Ovary (tissue), 9 donors: ENCODE data around the gene NWD2. TPM values are rescaled to one million over a fixed set of nuclear protein-coding genes. Genes with fewer than 3 reads are reported as not detected.

Experiments
- DNase-seq, 5 donors: peaks; one replicate each; pipeline ENCODE4 v3.0.0-alpha.2; 2019 to 2020
- H3K27ac ChIP-seq, 2 donors: fragments of 200-600 bp; one replicate each; pipeline versions ENCODE4 v1.5.1 to v1.8.0; 2019 to 2022
- H3K27me3 ChIP-seq: fragments of 200-600 bp; one replicate; pipeline ENCODE4 v1.8.0; 2022
- H3K36me3 ChIP-seq: fragments of 200-600 bp; sonication (generic); one replicate; pipeline ENCODE4 v1.5.1; 2019
- H3K4me1 ChIP-seq: one replicate; pipeline ENCODE4 v1.8.1; 2013; ENCODE audit warnings: mild to moderate bottlenecking, moderate library complexity; ENCODE audit not compliant: insufficient read depth
- H3K4me3 ChIP-seq: fragments of 200-600 bp; sonication (generic); one replicate; pipeline ENCODE4 v1.5.1; 2017
- H3K9me3 ChIP-seq, 2 donors: fragments of 200-600 bp in 1 of 2; sonication (generic) in 1 of 2; one replicate each; pipeline versions ENCODE4 v1.5.1 to v1.8.1; 2013 to 2019; ENCODE audit warnings: mild to moderate bottlenecking in 1 of 2, moderate library complexity in 1 of 2
- CTCF ChIP-seq, 3 donors: fragments of 450-650 bp in 2 of 3; fragments of 200-600 bp in 1 of 3; IDR thresholded peaks; one replicate each; pipeline versions ENCODE4 v1.5.1 to v1.8.0; 2016 to 2022; ENCODE audit warnings: antibody characterized with exemption in 3 of 3, mild to moderate bottlenecking in 1 of 3
- EP300 ChIP-seq: sonication (generic); formaldehyde crosslinking; IDR thresholded peaks from one replicate; pipeline ENCODE4 v1.6.1; 2017; ENCODE audit warnings: antibody characterized with exemption
- POLR2A ChIP-seq: fragments of 450-650 bp; IDR thresholded peaks from one replicate; pipeline ENCODE4 v1.6.1; 2017; ENCODE audit warnings: antibody characterized with exemption, mild to moderate bottlenecking, moderate library complexity
- WGBS, 3 donors: extraction: QIAGEN DNeasy Blood & Tissue Kit in 1 of 3; methylation state at CpG; one replicate each; pipeline versions ENCODE4 v1.1.5 to v1.1.7; 2013 to 2017; 5-methylcytosine and 5-hydroxymethylcytosine counted together
- intact Hi-C, 4 donors: fragments of 100-400 bp; cut with DNase I; formaldehyde crosslinking; loops; one replicate each; pipeline versions ENCODE4 v1.11.0 to v1.15.1; 2022 to 2023
- polyA plus RNA-seq, 2 donors: library from polyadenylated mRNA; stranded (reverse); fragments of 200-250 nt in 1 of 2; fragments of 350-450 nt in 1 of 2; fragmentation: Illumina TruSeq in 1 of 2; extraction: RNeasy Lipid Tissue Mini Kit (QIAGEN cat#74804) in 1 of 2; gene quantifications; one replicate each; pipeline ENCODE4 v1.2.3, GENCODE V29; 2013 to 2014
- total RNA-seq, 7 donors: library from RNA; depleted of rRNA in 2 of 7; stranded (reverse); fragments of >200 nt in 2 of 7; fragmentation: NEBNext Ultra II Directional in 3 of 7; extraction: Animal tissue kit (Norgen Biotek cat#: 25700) in 3 of 7; gene quantifications; one replicate each; pipeline versions ENCODE4 v1.1.0 to v1.2.4, GENCODE V29; 2016 to 2023
- donor health status: DM: no; HTN: no; CAD: no; lungs with moderate emphysema.
- donor health status: DM: no; HTN: no; CAD: no.
- donor health status: Bipolar disorder and iron deficiency.
- donor health status: DM: yes; HTN: yes; CAD: no.
- donor health status: DM: no; HTN: no; CAD: no.
- donor health status: DM: yes; HTN: yes; CAD: no.

Gene NWD2
- total and polyA plus RNA-seq, 9 donors, result 0.01 to 0.11 TPM; not detected in 7

- Histone ChIP-seq H3K27ac (no peak overlapping the region), H3K9me3 (no peaks in the 10 kb centered on the region), H3K27me3 (no peaks in the 10 kb centered on the region), H3K4me3 (no peak overlapping the region), H3K36me3 (no peaks in the 10 kb centered on the region), H3K4me1 (no peaks in the 10 kb centered on the region)
- TF ChIP-seq CTCF (IDR thresholded peaks at IDR 0.05) (no peak), POLR2A (no peak), EP300 (no peak)
- DNase-seq, result no peak
- WGBS, 3 donors, result 75 to 91% (median 82%) methylated on average over 1 of the region's 1 CpG
- intact Hi-C loops, result no loop called here
Observed at GRCh38 chr4:37279121-37279520, 34.6 kb downstream of the NWD2 start.

GRCh38 chr4:37279894-37280592 lies 35.5 kb downstream of the NWD2 start:
- Histone ChIP-seq H3K36me3 (no peaks in the 10 kb centered on the region), H3K4me3 (no peak overlapping the region), H3K27ac (no peak overlapping the region), H3K9me3 (no peaks in the 10 kb centered on the region), H3K27me3 (no peaks in the 10 kb centered on the region), H3K4me1 (no peaks in the 10 kb centered on the region)
- DNase-seq, result no peak
- WGBS, 3 donors, result 74 to 83% (median 78%) methylated on average over 6 of the region's 6 CpGs
- TF ChIP-seq EP300 (no peak), POLR2A (no peak), CTCF (IDR thresholded peaks at IDR 0.05) (no peak)
- intact Hi-C loops, result no loop called here

- no peaks in the 10 kb centered on the region for H3K27me3 ChIP-seq
- intact Hi-C loops, result no loop called here
- WGBS, 3 donors, result 62 to 82% (median 65%) methylated on average over 1 of the region's 1 CpG
Observed at GRCh38 chr4:37299468-37299867, 54.9 kb downstream of the NWD2 start.

GRCh38 chr4:37304612-37305011 lies 60.1 kb downstream of the NWD2 start:
- no peak for DNase-seq
- WGBS, 3 donors, result 87 to 97% (median 90%) methylated on average over 6 of the region's 6 CpGs
- Histone ChIP-seq H3K9me3 (no peaks in the 10 kb centered on the region), H3K4me3 (no peak overlapping the region), H3K4me1 (no peaks in the 10 kb centered on the region), H3K36me3 (no peaks in the 10 kb centered on the region), H3K27me3 (no peaks in the 10 kb centered on the region), H3K27ac (no peak overlapping the region)
- intact Hi-C loops, result no loop called here
- TF ChIP-seq POLR2A (no peak), EP300 (no peak), CTCF (IDR thresholded peaks at IDR 0.05) (no peak)

More at GRCh38 chr4:37299468-37299867, 54.9 kb downstream of the NWD2 start:
- H3K4me3 ChIP-seq, result no peak overlapping the region
- H3K4me1 ChIP-seq, result no peaks in the 10 kb centered on the region
- no peak overlapping the region for H3K27ac ChIP-seq
- H3K9me3 ChIP-seq, result no peaks in the 10 kb centered on the region
- DNase-seq, result no peak
- TF ChIP-seq CTCF (IDR thresholded peaks at IDR 0.05) (no peak), POLR2A (no peak), EP300 (no peak)
- H3K36me3 ChIP-seq, result no peaks in the 10 kb centered on the region
